Measurements from ENCODE around the gene SLC35F6. TPM values are rescaled to one million over a fixed set of nuclear protein-coding genes. Genes with fewer than 3 reads are reported as not detected.
"Not testable (repeated sequence)": the region's sequence is repeated elsewhere in the genome, so short reads cannot be mapped to it uniquely, and the experiment has no call there.

SLC35F6 gene
- polyA plus RNA-seq, 2 donors, result 17.0 to 18.3 TPM

GRCh38 chr2:26793518-26793917 is 29.4 kb downstream of the SLC35F6 start:
- Histone ChIP-seq H3K4me1 (ENCODE audit: control insufficient read depth in 2 of 2, insufficient read depth in 2 of 2, low read length in 1 of 2) (peaks cover 0 to 2% of the 10 kb centered on the region in 2 donors), H3K27ac (ENCODE audit: low read depth in 2 of 2, low read length in 1 of 2) (no peak overlapping the region), H3K4me3 (ENCODE audit: low read depth in 1 of 2, low read length in 2 of 2) (no peak overlapping the region), H3K27me3 (ENCODE audit: control insufficient read depth in 1 of 2, insufficient read depth in 2 of 2, low read length in 2 of 2) (no peaks in the 10 kb centered on the region), H3K36me3 (ENCODE audit: control insufficient read depth in 2 of 2, insufficient read depth in 2 of 2, low read length in 1 of 2) (no peaks in the 10 kb centered on the region), H3K9me3 (ENCODE audit: control insufficient read depth in 2 of 2, insufficient read depth in 1 of 2, low read depth in 1 of 2, low read length in 1 of 2) (no peaks in the 10 kb centered on the region)
- 96 to 98% methylated on average over 3 of the region's 3 CpGs for WGBS, 2 donors

GRCh38 chr2:26795135-26795534 is 31.1 kb downstream of the SLC35F6 start:
- H3K9me3 ChIP-seq (ENCODE audit: control insufficient read depth in 2 of 2, insufficient read depth in 1 of 2, low read depth in 1 of 2, low read length in 1 of 2); H3K27me3 ChIP-seq (ENCODE audit: control insufficient read depth in 1 of 2, insufficient read depth in 2 of 2, low read length in 2 of 2); H3K36me3 ChIP-seq (ENCODE audit: control insufficient read depth in 2 of 2, insufficient read depth in 2 of 2, low read length in 1 of 2); H3K27ac ChIP-seq (ENCODE audit: low read depth in 2 of 2, low read length in 1 of 2); H3K4me1 ChIP-seq (ENCODE audit: control insufficient read depth in 2 of 2, insufficient read depth in 2 of 2, low read length in 1 of 2); H3K4me3 ChIP-seq (ENCODE audit: low read depth in 1 of 2, low read length in 2 of 2): not testable (repeated sequence)
- whole genome bisulfite sequencing, 2 donors, result 95 to 96% methylated on average over 17 of the region's 17 CpGs

GRCh38 chr2:26801328-26801727 is 37.2 kb downstream of the SLC35F6 start:
- Histone ChIP-seq H3K27me3 (ENCODE audit: control insufficient read depth in 1 of 2, insufficient read depth in 2 of 2, low read length in 2 of 2) (no peaks in the 10 kb centered on the region), H3K4me1 (ENCODE audit: control insufficient read depth in 2 of 2, insufficient read depth in 2 of 2, low read length in 1 of 2) (no peaks in the 10 kb centered on the region), H3K36me3 (ENCODE audit: control insufficient read depth in 2 of 2, insufficient read depth in 2 of 2, low read length in 1 of 2) (no peaks in the 10 kb centered on the region), H3K27ac (ENCODE audit: low read depth in 2 of 2, low read length in 1 of 2) (no peak overlapping the region), H3K9me3 (ENCODE audit: control insufficient read depth in 2 of 2, insufficient read depth in 1 of 2, low read depth in 1 of 2, low read length in 1 of 2) (no peaks in the 10 kb centered on the region), H3K4me3 (ENCODE audit: low read depth in 1 of 2, low read length in 2 of 2) (no peak overlapping the region)
- WGBS, 2 donors, result 74 to 85% methylated on average over 4 of the region's 4 CpGs

GRCh38 chr2:26801796-26802195 is 37.7 kb downstream of the SLC35F6 start:
- Histone ChIP-seq H3K27ac (ENCODE audit: low read depth in 2 of 2, low read length in 1 of 2) (no peak overlapping the region), H3K36me3 (ENCODE audit: control insufficient read depth in 2 of 2, insufficient read depth in 2 of 2, low read length in 1 of 2) (no peaks in the 10 kb centered on the region), H3K4me1 (ENCODE audit: control insufficient read depth in 2 of 2, insufficient read depth in 2 of 2, low read length in 1 of 2) (no peaks in the 10 kb centered on the region), H3K9me3 (ENCODE audit: control insufficient read depth in 2 of 2, insufficient read depth in 1 of 2, low read depth in 1 of 2, low read length in 1 of 2) (no peaks in the 10 kb centered on the region), H3K4me3 (ENCODE audit: low read depth in 1 of 2, low read length in 2 of 2) (no peak overlapping the region), H3K27me3 (ENCODE audit: control insufficient read depth in 1 of 2, insufficient read depth in 2 of 2, low read length in 2 of 2) (no peaks in the 10 kb centered on the region)
- WGBS, 2 donors, result 93 to 95% methylated on average over 7 of the region's 7 CpGs

GRCh38 chr2:26805241-26805676 is 41.2 kb downstream of the SLC35F6 start:
- Histone ChIP-seq H3K4me1 (ENCODE audit: control insufficient read depth in 2 of 2, insufficient read depth in 2 of 2, low read length in 1 of 2) (no peaks in the 10 kb centered on the region), H3K27me3 (ENCODE audit: control insufficient read depth in 1 of 2, insufficient read depth in 2 of 2, low read length in 2 of 2) (no peaks in the 10 kb centered on the region), H3K4me3 (ENCODE audit: low read depth in 1 of 2, low read length in 2 of 2) (no peak overlapping the region), H3K9me3 (ENCODE audit: control insufficient read depth in 2 of 2, insufficient read depth in 1 of 2, low read depth in 1 of 2, low read length in 1 of 2) (no peaks in the 10 kb centered on the region), H3K27ac (ENCODE audit: low read depth in 2 of 2, low read length in 1 of 2) (no peak overlapping the region), H3K36me3 (ENCODE audit: control insufficient read depth in 2 of 2, insufficient read depth in 2 of 2, low read length in 1 of 2) (no peaks in the 10 kb centered on the region)
- 55 to 59% methylated on average over 5 of the region's 5 CpGs for WGBS, 2 donors

- H3K4me3 ChIP-seq (ENCODE audit: low read depth in 1 of 2, low read length in 2 of 2), result no peak overlapping the region
- H3K4me1 ChIP-seq (ENCODE audit: control insufficient read depth in 2 of 2, insufficient read depth in 2 of 2, low read length in 1 of 2), result no peaks in the 10 kb centered on the region
- H3K27ac ChIP-seq (ENCODE audit: low read depth in 2 of 2, low read length in 1 of 2), result no peak overlapping the region
- 57 to 63% methylated on average over 2 of the region's 2 CpGs for WGBS, 2 donors
- H3K9me3 ChIP-seq (ENCODE audit: control insufficient read depth in 2 of 2, insufficient read depth in 1 of 2, low read depth in 1 of 2, low read length in 1 of 2), result no peaks in the 10 kb centered on the region
- no peaks in the 10 kb centered on the region for H3K36me3 ChIP-seq (ENCODE audit: control insufficient read depth in 2 of 2, insufficient read depth in 2 of 2, low read length in 1 of 2)
- no peaks in the 10 kb centered on the region for H3K27me3 ChIP-seq (ENCODE audit: control insufficient read depth in 1 of 2, insufficient read depth in 2 of 2, low read length in 2 of 2)
Measured at GRCh38 chr2:26807788-26808460, 43.8 kb downstream of the SLC35F6 start.

GRCh38 chr2:26809211-26809610 is 45.1 kb downstream of the SLC35F6 start:
- Histone ChIP-seq H3K9me3 (ENCODE audit: control insufficient read depth in 2 of 2, insufficient read depth in 1 of 2, low read depth in 1 of 2, low read length in 1 of 2) (no peaks in the 10 kb centered on the region), H3K27ac (ENCODE audit: low read depth in 2 of 2, low read length in 1 of 2) (no peak overlapping the region), H3K4me3 (ENCODE audit: low read depth in 1 of 2, low read length in 2 of 2) (no peak overlapping the region)

GRCh38 chr2:26809876-26810577 is 45.9 kb downstream of the SLC35F6 start:
- Histone ChIP-seq H3K9me3 (ENCODE audit: control insufficient read depth in 2 of 2, insufficient read depth in 1 of 2, low read depth in 1 of 2, low read length in 1 of 2) (no peaks in the 10 kb centered on the region), H3K4me1 (ENCODE audit: control insufficient read depth in 2 of 2, insufficient read depth in 2 of 2, low read length in 1 of 2) (no peaks in the 10 kb centered on the region), H3K27ac (ENCODE audit: low read depth in 2 of 2, low read length in 1 of 2) (no peak overlapping the region), H3K27me3 (ENCODE audit: control insufficient read depth in 1 of 2, insufficient read depth in 2 of 2, low read length in 2 of 2) (no peaks in the 10 kb centered on the region), H3K4me3 (ENCODE audit: low read depth in 1 of 2, low read length in 2 of 2) (no peak overlapping the region), H3K36me3 (ENCODE audit: control insufficient read depth in 2 of 2, insufficient read depth in 2 of 2, low read length in 1 of 2) (no peaks in the 10 kb centered on the region)
- WGBS, 2 donors, result 59 to 61% methylated on average over 6 of the region's 6 CpGs

More at GRCh38 chr2:26809211-26809610, 45.1 kb downstream of the SLC35F6 start:
- no peaks in the 10 kb centered on the region for H3K4me1 ChIP-seq (ENCODE audit: control insufficient read depth in 2 of 2, insufficient read depth in 2 of 2, low read length in 1 of 2)
- no peaks in the 10 kb centered on the region for H3K36me3 ChIP-seq (ENCODE audit: control insufficient read depth in 2 of 2, insufficient read depth in 2 of 2, low read length in 1 of 2)
- 80 to 90% methylated on average over 3 of the region's 3 CpGs for WGBS, 2 donors
- no peaks in the 10 kb centered on the region for H3K27me3 ChIP-seq (ENCODE audit: control insufficient read depth in 1 of 2, insufficient read depth in 2 of 2, low read length in 2 of 2)

GRCh38 chr2:26811261-26811660 is 47.2 kb downstream of the SLC35F6 start:
- H3K36me3 ChIP-seq (ENCODE audit: control insufficient read depth in 2 of 2, insufficient read depth in 2 of 2, low read length in 1 of 2), result no peaks in the 10 kb centered on the region
- no peaks in the 10 kb centered on the region for H3K27me3 ChIP-seq (ENCODE audit: control insufficient read depth in 1 of 2, insufficient read depth in 2 of 2, low read length in 2 of 2)
- H3K27ac ChIP-seq (ENCODE audit: low read depth in 2 of 2, low read length in 1 of 2), result no peak overlapping the region
- WGBS, 2 donors, result 70 to 77% methylated on average over 8 of the region's 8 CpGs
- H3K9me3 ChIP-seq (ENCODE audit: control insufficient read depth in 2 of 2, insufficient read depth in 1 of 2, low read depth in 1 of 2, low read length in 1 of 2), result no peaks in the 10 kb centered on the region
- H3K4me3 ChIP-seq (ENCODE audit: low read depth in 1 of 2, low read length in 2 of 2), result no peak overlapping the region
- H3K4me1 ChIP-seq (ENCODE audit: control insufficient read depth in 2 of 2, insufficient read depth in 2 of 2, low read length in 1 of 2), result no peaks in the 10 kb centered on the region
